ENCODE data around the gene ZNF524.

- TF ChIP-seq POLR2A (IDR thresholded peaks at IDR 0.05; ENCODE audit: low read depth, low read length) (no peak), TAF1 (IDR thresholded peaks at IDR 0.05; ENCODE audit: borderline replicate concordance, low read depth, low read length) (no peak), POLR2AphosphoS5 (IDR thresholded peaks at IDR 0.05; ENCODE audit: low read depth, low read length) (no peak)
Observed at GRCh38 chr19:55626350-55626749, 26.3 kb downstream of the ZNF524 start.

Data from GM12892 (cell line).